ENCODE data around the gene CDK14. TPM values are rescaled to one million over a fixed set of nuclear protein-coding genes. Genes with fewer than 3 reads are reported as not detected.

CDK14 gene
- total RNA-seq, 1 donor from 2014 or later = 52.3 TPM

DNA sequence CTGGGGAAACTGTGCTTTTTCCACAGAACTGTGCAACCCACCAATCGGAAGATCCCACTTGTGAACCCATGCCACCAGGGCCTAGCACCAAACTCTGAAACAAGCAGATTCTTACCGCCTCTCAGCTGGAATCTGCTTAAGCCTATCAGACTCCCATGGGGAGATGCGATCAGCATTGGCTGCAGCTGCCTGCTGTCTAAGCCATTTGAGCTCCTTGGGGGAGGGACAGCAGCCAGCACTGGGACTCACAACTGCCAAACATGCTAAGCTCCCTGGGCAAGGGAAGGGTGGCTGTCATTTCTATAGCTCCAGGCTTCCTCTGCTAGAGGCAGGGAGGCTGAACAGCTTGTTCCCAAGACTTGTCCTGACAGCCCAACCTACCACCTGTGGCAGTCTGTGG is 283.8 kb downstream of the CDK14 start:
- peaks cover 10% of the 10 kb centered on the region for H3K9me3 Mint-ChIP-seq
- peaks cover 6% of the 10 kb centered on the region for H3K4me1 ChIP-seq
- no peaks in the 10 kb centered on the region for H3K4me1 Mint-ChIP-seq
- H3K9me3 ChIP-seq (ENCODE audit: low read depth) = peaks cover 3% of the 10 kb centered on the region
- H3F3A ChIP-seq (ENCODE audit: low read depth) = no peaks in the 10 kb centered on the region
- H4K20me1 ChIP-seq (ENCODE audit: low read depth) = no peaks in the 10 kb centered on the region
- peak overlapping the region; percentile 38 for H3K4me2 ChIP-seq
- H3K36me3 ChIP-seq = peaks cover 7% of the 10 kb centered on the region
- H3K27ac Mint-ChIP-seq = no peak overlapping the region
- H3K79me2 ChIP-seq (ENCODE audit: low read depth) = no peaks in the 10 kb centered on the region
- no peak overlapping the region for H2AFZ ChIP-seq (replicated peaks)
- no peak overlapping the region for H3K4me3 Mint-ChIP-seq
- H3K4me3 ChIP-seq = no peak overlapping the region
- H3K27me3 Mint-ChIP-seq (ENCODE audit: insufficient read depth, low read depth) = peaks cover 5% of the 10 kb centered on the region
- H3K36me3 Mint-ChIP-seq = peaks cover 39% of the 10 kb centered on the region
- peak overlapping the region; percentile 33 for H3K27ac ChIP-seq
- peak; percentile 52 for DNase-seq (ENCODE audit: low spot score)
- H3K9ac ChIP-seq = no peak overlapping the region
- no peaks in the 10 kb centered on the region for H3K27me3 ChIP-seq
- TF ChIP-seq EZH2 (IDR thresholded peaks at IDR 0.05) = no peak
- no peak for TF ChIP-seq CTCF (IDR thresholded peaks at IDR 0.05)
- TF ChIP-seq EZH2phosphoT487 (IDR thresholded peaks at IDR 0.05) = no peak

DNA sequence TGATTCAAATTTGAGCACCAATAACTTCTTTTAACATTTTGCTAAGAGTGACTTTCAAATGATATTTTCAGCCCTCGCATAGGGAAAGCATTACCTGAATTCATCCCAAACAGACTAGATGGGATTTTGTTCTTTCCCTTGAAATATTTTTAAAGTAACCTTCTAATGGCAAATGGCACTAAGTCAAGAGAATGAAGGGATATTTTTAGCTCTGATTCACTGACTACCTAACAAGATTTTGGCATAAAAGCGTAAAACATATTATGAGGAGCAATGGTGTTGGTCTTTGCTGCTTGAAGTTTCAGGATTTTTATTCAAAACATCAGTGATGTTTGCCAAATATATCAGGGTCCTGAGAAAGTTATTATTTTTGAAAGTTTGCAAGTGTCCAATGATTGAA is 290.3 kb downstream of the CDK14 start:
- Mint-ChIP-seq H3K27me3 (ENCODE audit: insufficient read depth, low read depth) (peaks cover 2% of the 10 kb centered on the region), H3K36me3 (peaks cover 6% of the 10 kb centered on the region), H3K4me3 (no peak overlapping the region), H3K27ac (no peak overlapping the region), H3K9me3 (peaks cover 7% of the 10 kb centered on the region), H3K4me1 (no peaks in the 10 kb centered on the region)
- Histone ChIP-seq H3K9me3 (ENCODE audit: low read depth) (peaks cover 3% of the 10 kb centered on the region), H3K36me3 (no peaks in the 10 kb centered on the region), H3F3A (ENCODE audit: low read depth) (no peaks in the 10 kb centered on the region), H3K4me1 (no peaks in the 10 kb centered on the region), H3K79me2 (ENCODE audit: low read depth) (no peaks in the 10 kb centered on the region), H3K9ac (no peak overlapping the region), H3K4me3 (no peak overlapping the region), H2AFZ (replicated peaks) (no peak overlapping the region), H3K27me3 (no peaks in the 10 kb centered on the region), H3K4me2 (no peak overlapping the region), H4K20me1 (ENCODE audit: low read depth) (no peaks in the 10 kb centered on the region), H3K27ac (no peak overlapping the region)
- no peak for TF ChIP-seq EZH2phosphoT487 (IDR thresholded peaks at IDR 0.05)
- no peak for DNase-seq (ENCODE audit: low spot score)

DNA sequence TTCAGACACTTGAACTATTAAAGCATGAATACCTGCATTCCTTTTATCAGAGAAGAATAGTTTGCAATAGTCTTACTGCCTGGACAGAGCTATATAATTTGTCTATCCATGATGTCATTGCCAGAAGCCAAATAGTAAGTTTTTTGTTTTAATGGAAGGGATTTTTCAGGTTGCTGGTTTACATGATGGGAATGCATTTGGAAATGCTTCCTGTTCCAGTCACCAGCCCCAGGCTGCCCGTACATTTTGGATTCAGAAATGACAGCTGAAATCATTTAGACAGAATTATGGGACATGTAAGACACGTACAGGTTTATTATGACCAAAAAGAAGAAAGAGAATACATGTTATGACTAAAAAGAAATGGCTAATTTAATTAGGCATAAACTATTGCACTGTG is 293.1 kb downstream of the CDK14 start:
- Histone ChIP-seq H3K36me3 (no peaks in the 10 kb centered on the region), H3K79me2 (ENCODE audit: low read depth) (no peaks in the 10 kb centered on the region), H3K27me3 (no peaks in the 10 kb centered on the region), H3K9ac (no peak overlapping the region), H3K9me3 (ENCODE audit: low read depth) (no peaks in the 10 kb centered on the region), H3F3A (ENCODE audit: low read depth) (no peaks in the 10 kb centered on the region), H2AFZ (replicated peaks) (no peak overlapping the region), H3K4me1 (no peaks in the 10 kb centered on the region), H4K20me1 (ENCODE audit: low read depth) (no peaks in the 10 kb centered on the region), H3K4me3 (no peak overlapping the region), H3K4me2 (no peak overlapping the region), H3K27ac (no peak overlapping the region)
- Mint-ChIP-seq H3K27me3 (ENCODE audit: insufficient read depth, low read depth) (no peaks in the 10 kb centered on the region), H3K9me3 (no peaks in the 10 kb centered on the region), H3K36me3 (peaks cover 2% of the 10 kb centered on the region), H3K4me3 (no peak overlapping the region), H3K27ac (no peak overlapping the region), H3K4me1 (no peaks in the 10 kb centered on the region)
- TF ChIP-seq EZH2phosphoT487 (IDR thresholded peaks at IDR 0.05) (no peak), EZH2 (IDR thresholded peaks at IDR 0.05) (no peak), CTCF (IDR thresholded peaks at IDR 0.05) (no peak)
- no peak for DNase-seq (ENCODE audit: low spot score)

DNA sequence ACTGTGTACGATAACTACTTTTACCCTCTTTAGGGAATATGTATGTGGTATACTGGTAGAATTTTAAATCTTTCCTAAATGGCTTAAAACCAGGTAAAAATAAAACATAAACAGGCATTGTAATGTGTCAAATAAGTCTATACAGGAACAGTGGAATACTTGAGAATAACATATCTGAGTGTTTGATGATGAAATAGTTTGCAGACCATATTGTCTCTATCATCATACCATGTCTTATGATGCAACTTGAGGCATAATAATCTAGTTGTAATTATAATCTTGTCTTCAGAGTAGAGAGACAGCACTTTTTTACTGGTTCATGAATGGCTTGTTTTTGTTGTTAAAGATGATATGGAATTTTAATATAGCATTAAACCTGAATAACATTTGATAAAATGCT is 293.5 kb downstream of the CDK14 start:
- DNase-seq (ENCODE audit: low spot score) = no peak
- H3K4me3 ChIP-seq = no peak overlapping the region
- Mint-ChIP-seq H3K4me3 (no peak overlapping the region), H3K4me1 (no peaks in the 10 kb centered on the region), H3K36me3 (no peaks in the 10 kb centered on the region), H3K27me3 (ENCODE audit: insufficient read depth, low read depth) (no peaks in the 10 kb centered on the region), H3K9me3 (no peaks in the 10 kb centered on the region), H3K27ac (no peak overlapping the region)
- no peak overlapping the region for H3K4me2 ChIP-seq
- H3K9ac ChIP-seq = no peak overlapping the region
- no peaks in the 10 kb centered on the region for H3K79me2 ChIP-seq (ENCODE audit: low read depth)
- no peak overlapping the region for H3K27ac ChIP-seq
- H3F3A ChIP-seq (ENCODE audit: low read depth) = no peaks in the 10 kb centered on the region
- no peaks in the 10 kb centered on the region for H3K9me3 ChIP-seq (ENCODE audit: low read depth)
- no peak overlapping the region for H2AFZ ChIP-seq (replicated peaks)
- H3K27me3 ChIP-seq = no peaks in the 10 kb centered on the region
- no peaks in the 10 kb centered on the region for H4K20me1 ChIP-seq (ENCODE audit: low read depth)
- TF ChIP-seq CTCF (IDR thresholded peaks at IDR 0.05) = no peak
- no peak for TF ChIP-seq EZH2phosphoT487 (IDR thresholded peaks at IDR 0.05)
- TF ChIP-seq EZH2 (IDR thresholded peaks at IDR 0.05) = no peak
- no peaks in the 10 kb centered on the region for H3K36me3 ChIP-seq
- H3K4me1 ChIP-seq = no peaks in the 10 kb centered on the region
